IMR-90 (cell line): ENCODE results near the gene TNS3. TPM values are rescaled to one million over a fixed set of nuclear protein-coding genes. Genes with fewer than 3 reads are reported as not detected.

Experiments used
- ATAC-seq: fragments of 200-7000 bp; cut with Tn5 transposase; 2 replicates; pipeline ENCODE4 v1.9.1; 2020; ENCODE audit warnings: low read depth, mild to moderate bottlenecking, moderate library complexity
- BruUV-seq: library from RNA; stranded (reverse); fragments of 400-500 nt; replicated peaks from 2 replicates; lab custom pipeline; 2021; lab: Mats Ljungman, UMichigan
- CTCF ChIA-PET: fragments of 300-600 bp; formaldehyde crosslinking; extraction: SDS; loops from one replicate; lab custom pipeline; 2021; ENCODE audit warnings: antibody characterized with exemption; lab: Yijun Ruan, JAX
- POLR2A ChIA-PET: fragments of 300-600 bp; sonication (Branson Sonifier 250); formaldehyde crosslinking; loops from one replicate; lab custom pipeline; 2022; ENCODE audit warnings: antibody characterized with exemption; ENCODE audit not compliant: unreplicated experiment; lab: Charles Lee
- DNase-seq: peaks from one replicate; pipeline ENCODE4 v3.0.0; 2013
- H2AFZ ChIP-seq: replicated peaks from 2 replicates; pipeline ENCODE3; 2013; ENCODE audit warnings: low read length, mild to moderate bottlenecking; ENCODE audit not compliant: poor library complexity
- H2AK5ac ChIP-seq: 2 replicates; pipeline ENCODE4 v1.6.1; 2013; ENCODE audit warnings: low read depth, low read length, inconsistent platforms
- H2AK9ac ChIP-seq: replicated peaks from 2 replicates; pipeline ENCODE3; 2013; ENCODE audit warnings: mild to moderate bottlenecking, low read depth, low read length, moderate library complexity; ENCODE audit not compliant: poor library complexity
- H2BK120ac ChIP-seq: 2 replicates; pipeline ENCODE4 v1.6.1; 2013; ENCODE audit warnings: low read depth, low read length, inconsistent platforms
- H2BK15ac ChIP-seq: 3 replicates; pipeline ENCODE4 v1.6.1; 2013; ENCODE audit warnings: low read depth, low read length, inconsistent platforms
- H2BK20ac ChIP-seq: 2 replicates; pipeline ENCODE4 v1.6.1; 2013; ENCODE audit warnings: low read depth, mild to moderate bottlenecking, inconsistent platforms, low read length, moderate library complexity
- H2BK5ac ChIP-seq: 2 replicates; pipeline ENCODE4 v1.6.1; 2013; ENCODE audit warnings: mild to moderate bottlenecking, low read depth, low read length, inconsistent platforms; ENCODE audit not compliant: poor library complexity, severe bottlenecking
- H3K14ac ChIP-seq: replicated peaks from 2 replicates; pipeline ENCODE4 v1.6.1; 2013; ENCODE audit warnings: low read depth, low read length, inconsistent platforms
- H3K18ac ChIP-seq: 2 replicates; pipeline ENCODE4 v1.6.1; 2013; ENCODE audit warnings: low read depth, low read length, control low read depth
- H3K23ac ChIP-seq: 2 replicates; pipeline ENCODE4 v1.6.1; 2013; ENCODE audit warnings: low read depth, low read length, inconsistent platforms
- H3K27ac ChIP-seq: 2 replicates; pipeline ENCODE4 v1.5.1; 2013; ENCODE audit warnings: mild to moderate bottlenecking, control low read depth, low read length; ENCODE audit not compliant: insufficient read depth
- H3K27me3 ChIP-seq: 2 replicates; pipeline ENCODE4 v1.6.1; 2013; ENCODE audit warnings: low read length; ENCODE audit not compliant: control insufficient read depth, insufficient read depth
- H3K36me3 ChIP-seq: 2 replicates; pipeline ENCODE4 v1.6.1; 2013; ENCODE audit warnings: low read length, mixed read lengths; ENCODE audit not compliant: control insufficient read depth, insufficient read depth
- H3K4ac ChIP-seq: 2 replicates; pipeline ENCODE4 v1.6.1; 2013; ENCODE audit warnings: low read depth, low read length, inconsistent platforms
- H3K4me1 ChIP-seq: 2 replicates; pipeline ENCODE4 v1.6.1; 2013; ENCODE audit warnings: low read length, mixed read lengths; ENCODE audit not compliant: control insufficient read depth, insufficient read depth
- H3K4me2 ChIP-seq: 2 replicates; pipeline ENCODE4 v1.6.1; 2013; ENCODE audit warnings: low read depth, mild to moderate bottlenecking, control low read depth, low read length, moderate library complexity
- H3K4me3 ChIP-seq: 2 replicates; pipeline ENCODE4 v1.5.1; 2013; ENCODE audit warnings: low read depth, mild to moderate bottlenecking, control low read depth, low read length, moderate library complexity; ENCODE audit not compliant: insufficient read depth
- H3K56ac ChIP-seq: 2 replicates; pipeline ENCODE4 v1.6.1; 2013; ENCODE audit warnings: low read length, inconsistent platforms; ENCODE audit not compliant: insufficient read depth; ENCODE audit errors: extremely low read depth
- H3K79me1 ChIP-seq, 2 experiments: 2 replicates each; pipeline ENCODE4 v1.6.1; 2013; ENCODE audit warnings: low read length in 2 of 2, inconsistent platforms in 1 of 2, low read depth in 1 of 2
- H3K9ac ChIP-seq: 2 replicates; pipeline ENCODE4 v1.6.1; 2013; ENCODE audit warnings: low read depth, low read length, control low read depth
- H3K9me1 ChIP-seq: 2 replicates; pipeline ENCODE4 v1.6.1; 2013; ENCODE audit warnings: low read length, inconsistent platforms; ENCODE audit not compliant: insufficient read depth
- H3K9me3 ChIP-seq: 2 replicates; pipeline ENCODE4 v1.6.1; 2013; ENCODE audit warnings: low read length; ENCODE audit not compliant: control insufficient read depth, insufficient read depth
- H4K20me1 ChIP-seq: 2 replicates; pipeline ENCODE4 v1.6.1; 2013; ENCODE audit warnings: low read length, inconsistent platforms; ENCODE audit not compliant: insufficient read depth
- H4K5ac ChIP-seq: 2 replicates; pipeline ENCODE4 v1.6.1; 2013; ENCODE audit warnings: mild to moderate bottlenecking, low read depth, low read length, control low read depth
- H4K8ac ChIP-seq, 2 experiments: 2 replicates each; pipeline ENCODE4 v1.6.1; 2013; ENCODE audit warnings: low read depth in 2 of 2, low read length in 2 of 2, control low read depth in 1 of 2, inconsistent platforms in 1 of 2
- H4K91ac ChIP-seq: 2 replicates; pipeline ENCODE4 v1.6.1; 2013; ENCODE audit warnings: low read depth, low read length, inconsistent platforms; ENCODE audit not compliant: insufficient read depth
- BHLHE40 ChIP-seq: fragments of 150-350 bp; IDR thresholded peaks from 2 replicates; pipeline ENCODE4 v1.6.1; 2016; ENCODE audit warnings: mild to moderate bottlenecking, low read depth, low read length
- CHD1 ChIP-seq: IDR thresholded peaks from 2 replicates; pipeline ENCODE4 v1.6.1; 2012; ENCODE audit warnings: low read depth, low read length, improper control_type of control experiment
- CTCF ChIP-seq: conservative IDR thresholded peaks from 2 replicates; pipeline ENCODE4 v1.5.1; 2012; ENCODE audit warnings: mild to moderate bottlenecking, low read depth, low read length, improper control_type of control experiment
- ELK1 ChIP-seq: fragments of 150-350 bp; IDR thresholded peaks from 2 replicates; pipeline ENCODE4 v1.6.1; 2016; ENCODE audit warnings: low read depth, mild to moderate bottlenecking, low read length, moderate library complexity, borderline replicate concordance
- MAFK ChIP-seq: IDR thresholded peaks from 2 replicates; pipeline ENCODE4 v1.6.1; 2012; ENCODE audit warnings: low read depth, low read length, improper control_type of control experiment
- NFE2L2 ChIP-seq: fragments of 150-350 bp; IDR thresholded peaks from 2 replicates; pipeline ENCODE4 v1.6.1; 2016; ENCODE audit warnings: low read depth, mild to moderate bottlenecking, low read length
- POLR2A ChIP-seq: IDR thresholded peaks from 2 replicates; pipeline ENCODE4 v1.6.1; 2012; ENCODE audit warnings: mild to moderate bottlenecking, low read depth, low read length
- RFX5 ChIP-seq: IDR thresholded peaks from 2 replicates; pipeline ENCODE4 v1.8.0; 2012; ENCODE audit warnings: low read depth, mild to moderate bottlenecking, low read length, moderate library complexity
- WGBS, 2 experiments: methylation state at CpG; one replicate each; pipeline versions ENCODE4 v1.1.5 to v1.1.7; 2013; ENCODE audit warnings: missing lambda C conversion rate in 2 of 2; ENCODE audit not compliant: insufficient read length in 1 of 2; ENCODE audit errors: extremely low coverage in 2 of 2; 5-methylcytosine and 5-hydroxymethylcytosine counted together
- dilution Hi-C: fragments of 300-500 bp; cut with HindIII; formaldehyde crosslinking; loops from one replicate; pipeline ENCODE4 v1.14.3; 2018; ENCODE audit warnings: low sequenced_read_pairs; ENCODE audit not compliant: unreplicated experiment
- in situ Hi-C: fragments of 300-500 bp; cut with MboI; formaldehyde crosslinking; loops from 3 replicates; pipeline ENCODE4 v1.14.3; 2019; ENCODE audit warnings: low sequenced_read_pairs, inconsistent platforms, mixed read lengths
- intact Hi-C: fragments of 100-400 bp; cut with micrococcal nuclease; formaldehyde crosslinking; loops from 2 replicates; pipeline ENCODE4 v1.10.0; 2022
- polyA plus RNA-seq, 3 experiments: library from polyadenylated mRNA; depleted of rRNA; stranded (reverse); fragments of >200 nt; gene quantifications; 2 replicates each; pipeline ENCODE4 v1.2.3, GENCODE V29; 2012; ENCODE audit warnings: low replicate concordance in 1 of 3
- total RNA-seq: library from RNA; depleted of rRNA; stranded (reverse); fragments of >200 nt; gene quantifications from 2 replicates; pipeline ENCODE4 v1.2.3, GENCODE V29; 2012

The TNS3 gene
- total and polyA plus RNA-seq, 2 of the 4 experiments (the other 2 are of a cell fraction), result 64.3 to 79.2 TPM

- no peak overlapping the region for H2BK120ac ChIP-seq
- no peak for DNase-seq
- 90% methylated on average over 15 of the region's 24 CpGs; no CpG with 5 or more reads in 1 of the 2 experiments for WGBS, 2 experiments
- H3K79me1 ChIP-seq, result peaks cover 75 to 83% of the 10 kb centered on the region in 2 experiments
- dilution Hi-C loops, result no loop called here
- H3K4me2 ChIP-seq, result no peak overlapping the region
- no peak overlapping the region for H3K23ac ChIP-seq
- H2BK20ac ChIP-seq, result no peak overlapping the region
- H2BK5ac ChIP-seq, result no peak overlapping the region
- H3K27me3 ChIP-seq, result no peaks in the 10 kb centered on the region
- H4K8ac ChIP-seq, result no peak overlapping the region
- no peak overlapping the region for H2AK9ac ChIP-seq
- no peaks in the 10 kb centered on the region for H3K9me3 ChIP-seq
- H3K4me1 ChIP-seq, result peaks cover 8% of the 10 kb centered on the region
- H3K27ac ChIP-seq, result no peak overlapping the region
- H4K5ac ChIP-seq, result no peak overlapping the region
- H2AK5ac ChIP-seq, result no peak overlapping the region
- in situ Hi-C loops, result no loop called here
- no TSS peak for BruUV-seq
- POLR2A ChIA-PET, result no interaction called here
- CTCF ChIA-PET, result interaction anchor here (1.1 kb wide), 1 partner anchor 9 kb away, joined by 5 read pairs; no protein-coding TSS in a partner anchor
- H2AFZ ChIP-seq, result no peak overlapping the region
- no peak overlapping the region for H2BK15ac ChIP-seq
- H3K36me3 ChIP-seq, result peaks cover 3% of the 10 kb centered on the region; the same call in 1 of the 2 replicates
- no peak overlapping the region for H4K91ac ChIP-seq
- H3K4me3 ChIP-seq, result no peak overlapping the region
- no peak overlapping the region for H3K9ac ChIP-seq
- no peak overlapping the region for H3K4ac ChIP-seq
- H4K20me1 ChIP-seq, result peaks cover 50% of the 10 kb centered on the region
- no peak overlapping the region for H3K14ac ChIP-seq
- H3K18ac ChIP-seq, result no peak overlapping the region; the same call in 1 of the 2 replicates
- ATAC-seq, result no peak
- TF ChIP-seq MAFK (no peak), NFE2L2 (no peak), CTCF (no peak), ELK1 (no peak), RFX5 (no peak), CHD1 (no peak), POLR2A (no peak), BHLHE40 (no peak)
- no peak overlapping the region for H3K56ac ChIP-seq
- H3K9me1 ChIP-seq, result peaks cover 35% of the 10 kb centered on the region
- intact Hi-C loops, result no loop called here
Measured at GRCh38 chr7:47490501-47491265, 91.2 kb downstream of the TNS3 start.
